Ovary (tissue), 3 donors: ENCODE measurements around the gene FOXP1.

Source experiments
- CTCF ChIP-seq, 3 donors: fragments of 450-650 bp in 2 of 3; fragments of 200-600 bp in 1 of 3; IDR thresholded peaks; one replicate each; pipeline versions ENCODE4 v1.5.1 to v1.8.0; 2016 to 2022; ENCODE audit warnings: antibody characterized with exemption in 3 of 3, mild to moderate bottlenecking in 1 of 3
- EP300 ChIP-seq: sonication (generic); formaldehyde crosslinking; IDR thresholded peaks from one replicate; pipeline ENCODE4 v1.6.1; 2017; ENCODE audit warnings: antibody characterized with exemption
- POLR2A ChIP-seq: fragments of 450-650 bp; IDR thresholded peaks from one replicate; pipeline ENCODE4 v1.6.1; 2017; ENCODE audit warnings: antibody characterized with exemption, mild to moderate bottlenecking, moderate library complexity
- donor health status: DM: no; HTN: no; CAD: no.

- TF ChIP-seq CTCF (IDR thresholded peaks at IDR 0.05) (no peak), POLR2A (no peak), EP300 (no peak)
These were observed 130.2 kb downstream of the FOXP1 start for GRCh38 chr3:71453319-71453718.
